ENCODE results near the gene NREP. TPM values are rescaled to one million over a fixed set of nuclear protein-coding genes. Genes with fewer than 3 reads are reported as not detected.

The NREP gene
- 17.3 TPM for total RNA-seq (2013)
- polyA plus RNA-seq = 10 to 100 TPM; 16.6 to 23.6 (median 17.1) TPM
- 6.0 and 7.3 TPM in 2 replicates for polyA minus RNA-seq
- total RNA-seq = 1.3 to 31.1 (median 8.1) reads per million in 11 experiments

DNA sequence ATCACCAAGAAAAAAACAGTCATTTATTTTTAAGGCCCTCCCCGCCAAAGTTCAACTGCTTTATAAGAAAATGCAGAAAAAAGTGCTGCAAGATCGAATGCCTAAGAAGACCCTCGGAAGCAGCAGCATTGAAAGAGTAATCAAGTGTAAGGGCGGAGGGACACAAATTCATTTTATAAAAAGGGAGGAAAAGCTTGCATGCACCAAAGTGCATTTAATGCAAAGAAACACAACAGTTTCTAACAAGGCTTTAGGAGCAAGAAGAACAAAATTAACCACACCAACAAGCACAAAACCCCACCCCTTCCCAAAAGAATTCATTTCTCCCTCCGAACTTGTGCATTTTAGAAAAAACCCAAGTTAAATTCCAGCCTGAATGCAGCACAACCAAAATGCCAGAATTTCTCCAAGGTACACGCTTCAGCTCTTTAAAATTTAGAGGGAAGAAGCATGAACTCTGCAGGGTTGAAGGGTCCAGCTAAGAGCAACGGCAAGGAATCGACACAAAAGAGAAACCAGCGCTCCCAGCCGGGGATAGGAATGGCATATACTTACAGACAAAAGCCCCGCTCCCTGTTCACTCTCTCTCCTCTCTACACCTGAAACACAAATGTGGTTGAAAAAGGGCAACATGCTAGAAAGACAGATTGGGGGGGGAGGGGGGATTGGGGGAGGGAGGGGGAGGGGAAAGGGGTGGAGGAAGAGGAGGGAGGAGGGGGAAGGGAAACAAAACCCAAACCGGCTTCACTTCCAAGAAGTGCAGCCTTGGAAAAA is at the start of gene NREP:
Gene NREP (minus strand): TSS at position 614 of the 774 bp plus-strand sequence. CDS start 1,422 bp downstream, outside the sequence.
- H3K27me3 ChIP-seq (ENCODE audit: control insufficient read depth in 2 of 2, insufficient read depth in 2 of 2, low read length in 2 of 2) = no peaks in the 10 kb centered on the region
- H3K4me2 ChIP-seq (replicated peaks; ENCODE audit: extremely low read depth, low read length, poor library complexity, severe bottlenecking) = peak within 1 kb of the TSS; percentile 85
- H3K27ac ChIP-seq (ENCODE audit: low read depth in 1 of 2, low read length in 2 of 2) = peak within 1 kb of the TSS; percentile 88 to 89
- H3K9me3 Mint-ChIP-seq = no peaks in the 10 kb centered on the region
- H2AFZ ChIP-seq (ENCODE audit: insufficient read depth, low read depth, low read length, poor library complexity, severe bottlenecking) = peak within 1 kb of the TSS; percentile 95
- peaks cover 40% of the 10 kb centered on the region for H3K79me2 ChIP-seq (ENCODE audit: insufficient read depth, low read length)
- H3K9ac ChIP-seq (ENCODE audit: insufficient read depth, low read length, poor library complexity, severe bottlenecking) = peak within 1 kb of the TSS; percentile 83
- TF ChIP-seq, protein P1, sequence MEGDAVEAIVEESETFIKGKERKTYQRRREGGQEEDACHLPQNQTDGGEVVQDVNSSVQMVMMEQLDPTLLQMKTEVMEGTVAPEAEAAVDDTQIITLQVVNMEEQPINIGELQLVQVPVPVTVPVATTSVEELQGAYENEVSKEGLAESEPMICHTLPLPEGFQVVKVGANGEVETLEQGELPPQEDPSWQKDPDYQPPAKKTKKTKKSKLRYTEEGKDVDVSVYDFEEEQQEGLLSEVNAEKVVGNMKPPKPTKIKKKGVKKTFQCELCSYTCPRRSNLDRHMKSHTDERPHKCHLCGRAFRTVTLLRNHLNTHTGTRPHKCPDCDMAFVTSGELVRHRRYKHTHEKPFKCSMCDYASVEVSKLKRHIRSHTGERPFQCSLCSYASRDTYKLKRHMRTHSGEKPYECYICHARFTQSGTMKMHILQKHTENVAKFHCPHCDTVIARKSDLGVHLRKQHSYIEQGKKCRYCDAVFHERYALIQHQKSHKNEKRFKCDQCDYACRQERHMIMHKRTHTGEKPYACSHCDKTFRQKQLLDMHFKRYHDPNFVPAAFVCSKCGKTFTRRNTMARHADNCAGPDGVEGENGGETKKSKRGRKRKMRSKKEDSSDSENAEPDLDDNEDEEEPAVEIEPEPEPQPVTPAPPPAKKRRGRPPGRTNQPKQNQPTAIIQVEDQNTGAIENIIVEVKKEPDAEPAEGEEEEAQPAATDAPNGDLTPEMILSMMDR (IDR thresholded peaks at IDR 0.05) = no peak
- peaks cover 0 to 3% of the 10 kb centered on the region in 2 donors for H3K36me3 Mint-ChIP-seq
- H3K4me1 Mint-ChIP-seq = peaks cover 34% of the 10 kb centered on the region
- 4% methylated on average over 4 of the region's 12 CpGs for WGBS (ENCODE audit: insufficient coverage)
- H3K27ac Mint-ChIP-seq = peak within 1 kb of the TSS; percentile 79 to 93 (median 89)
- no peaks in the 10 kb centered on the region for H4K20me1 ChIP-seq (ENCODE audit: insufficient read depth, low read length)
- H3K9me3 ChIP-seq (replicated peaks in 1 of 2; ENCODE audit: control insufficient read depth in 1 of 2, insufficient read depth in 1 of 2, low read length in 2 of 2) = no peaks in the 10 kb centered on the region
- peaks cover 20 to 37% of the 10 kb centered on the region in 2 donors for H3K4me1 ChIP-seq (ENCODE audit: control insufficient read depth in 1 of 2, insufficient read depth in 2 of 2, low read length in 2 of 2)
- H3K4me3 ChIP-seq (replicated peaks in 1 of 3; ENCODE audit: low read depth in 2 of 3, low read length in 3 of 3) = peak within 1 kb of the TSS; percentile 56 to 87 (median 85)
- intact Hi-C loops (cut with micrococcal nuclease) = loop anchor here (10.0 kb wide), 2 partner anchors 202 to 222 kb away; no protein-coding TSS in a partner anchor
- no peaks in the 10 kb centered on the region for H3K27me3 Mint-ChIP-seq (ENCODE audit: low read depth in 3 of 3)
- no peaks in the 10 kb centered on the region for H3K36me3 ChIP-seq (replicated peaks in 1 of 2; ENCODE audit: control insufficient read depth in 1 of 2, insufficient read depth in 2 of 2, low read length in 2 of 2)
- DNase-seq = no peak
- H3K4me3 Mint-ChIP-seq = peak within 1 kb of the TSS; percentile 86 to 91

GRCh38 chr5:111806753-111807152 is 49.8 kb upstream of the NREP start:
- H3K4me2 ChIP-seq (replicated peaks; ENCODE audit: extremely low read depth, low read length, poor library complexity, severe bottlenecking) = no peak overlapping the region
- H3K27me3 Mint-ChIP-seq (ENCODE audit: low read depth in 3 of 3) = peaks cover 0 to 5% (median 0%) of the 10 kb centered on the region in 3 donors
- no peaks in the 10 kb centered on the region for H3K79me2 ChIP-seq (ENCODE audit: insufficient read depth, low read length)
- no peaks in the 10 kb centered on the region for H3K4me1 Mint-ChIP-seq
- H3K27ac Mint-ChIP-seq = peak overlapping the region in 1 of 7 donors; percentile 37
- no peak overlapping the region for H3K27ac ChIP-seq (ENCODE audit: low read depth in 1 of 2, low read length in 2 of 2)
- no peak for DNase-seq
- H2AFZ ChIP-seq (ENCODE audit: insufficient read depth, low read depth, low read length, poor library complexity, severe bottlenecking) = no peak overlapping the region
- no peaks in the 10 kb centered on the region for H4K20me1 ChIP-seq (ENCODE audit: insufficient read depth, low read length)
- TF ChIP-seq, protein P1 (IDR thresholded peaks at IDR 0.05) = no peak
- WGBS (ENCODE audit: insufficient coverage) = 100% methylated on average over 2 of the region's 2 CpGs
- H3K36me3 Mint-ChIP-seq = no peaks in the 10 kb centered on the region
- H3K27me3 ChIP-seq (ENCODE audit: control insufficient read depth in 2 of 2, insufficient read depth in 2 of 2, low read length in 2 of 2) = no peaks in the 10 kb centered on the region
- no peaks in the 10 kb centered on the region for H3K9me3 ChIP-seq (replicated peaks in 1 of 2; ENCODE audit: control insufficient read depth in 1 of 2, insufficient read depth in 1 of 2, low read length in 2 of 2)
- H3K4me3 Mint-ChIP-seq = no peak overlapping the region
- H3K9ac ChIP-seq (ENCODE audit: insufficient read depth, low read length, poor library complexity, severe bottlenecking) = no peak overlapping the region
- no peaks in the 10 kb centered on the region for H3K36me3 ChIP-seq (replicated peaks in 1 of 2; ENCODE audit: control insufficient read depth in 1 of 2, insufficient read depth in 2 of 2, low read length in 2 of 2)
- no peak overlapping the region for H3K4me3 ChIP-seq (replicated peaks in 1 of 3; ENCODE audit: low read depth in 2 of 3, low read length in 3 of 3)
- H3K9me3 Mint-ChIP-seq = peaks cover 0 to 4% (median 0%) of the 10 kb centered on the region in 7 donors
- H3K4me1 ChIP-seq (ENCODE audit: control insufficient read depth in 1 of 2, insufficient read depth in 2 of 2, low read length in 2 of 2) = no peaks in the 10 kb centered on the region
- intact Hi-C loops (cut with micrococcal nuclease) = no loop called here

Measured in CD14-positive monocyte (primary cell).